Activated T-helper 9 cell treated with anti-CD3 and anti-CD28 coated beads, Interleukin-2, amount 50 U/mL, for 16 hours (primary cell): ENCODE data around the gene MTX1.
"Not testable (repeated sequence)": the region's sequence is repeated elsewhere in the genome, so short reads cannot be mapped to it uniquely, and the experiment has no call there.

Experiments
- DNase-seq: peaks from one replicate; pipeline ENCODE4 v3.0.0-alpha.2; 2020; ENCODE audit warnings: low read depth

The MTX1 gene, protein sequence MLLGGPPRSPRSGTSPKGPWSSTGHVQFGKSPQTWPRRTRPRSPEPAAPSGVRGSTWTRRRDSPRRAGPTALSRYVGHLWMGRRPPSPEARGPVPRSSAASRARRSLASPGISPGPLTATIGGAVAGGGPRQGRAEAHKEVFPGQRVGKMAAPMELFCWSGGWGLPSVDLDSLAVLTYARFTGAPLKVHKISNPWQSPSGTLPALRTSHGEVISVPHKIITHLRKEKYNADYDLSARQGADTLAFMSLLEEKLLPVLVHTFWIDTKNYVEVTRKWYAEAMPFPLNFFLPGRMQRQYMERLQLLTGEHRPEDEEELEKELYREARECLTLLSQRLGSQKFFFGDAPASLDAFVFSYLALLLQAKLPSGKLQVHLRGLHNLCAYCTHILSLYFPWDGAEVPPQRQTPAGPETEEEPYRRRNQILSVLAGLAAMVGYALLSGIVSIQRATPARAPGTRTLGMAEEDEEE

DNA sequence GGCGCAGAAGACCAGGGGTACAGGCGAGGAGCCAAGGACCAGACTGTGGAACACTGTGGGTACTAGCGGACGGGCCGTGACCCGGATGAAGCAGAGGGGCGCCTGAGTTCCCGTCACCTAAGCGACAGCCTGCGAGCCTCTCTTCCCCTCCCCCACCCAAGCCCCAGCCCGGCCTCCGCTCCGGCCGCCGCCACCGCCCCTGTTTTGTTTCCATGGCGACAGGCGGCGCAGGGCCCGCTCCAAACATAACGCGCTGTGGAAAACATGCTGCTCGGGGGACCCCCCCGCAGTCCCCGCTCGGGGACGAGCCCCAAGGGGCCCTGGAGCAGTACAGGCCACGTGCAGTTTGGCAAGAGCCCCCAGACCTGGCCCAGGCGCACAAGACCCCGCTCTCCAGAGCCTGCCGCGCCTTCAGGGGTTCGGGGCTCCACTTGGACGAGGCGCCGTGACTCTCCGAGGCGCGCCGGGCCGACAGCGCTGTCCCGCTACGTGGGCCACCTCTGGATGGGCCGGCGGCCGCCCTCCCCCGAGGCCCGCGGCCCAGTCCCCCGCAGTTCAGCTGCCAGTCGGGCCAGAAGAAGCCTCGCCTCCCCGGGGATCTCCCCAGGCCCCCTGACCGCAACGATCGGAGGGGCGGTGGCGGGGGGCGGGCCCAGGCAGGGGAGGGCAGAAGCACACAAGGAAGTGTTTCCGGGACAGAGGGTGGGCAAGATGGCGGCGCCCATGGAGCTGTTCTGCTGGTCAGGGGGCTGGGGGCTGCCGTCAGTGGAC, at the start of gene MTX1:
Gene MTX1, plus strand, starts transcription at position 155 of the 771 bp plus-strand sequence. Its CDS starts 110 bp downstream, at position 265.
- peak; percentile 87 for DNase-seq

DNA sequence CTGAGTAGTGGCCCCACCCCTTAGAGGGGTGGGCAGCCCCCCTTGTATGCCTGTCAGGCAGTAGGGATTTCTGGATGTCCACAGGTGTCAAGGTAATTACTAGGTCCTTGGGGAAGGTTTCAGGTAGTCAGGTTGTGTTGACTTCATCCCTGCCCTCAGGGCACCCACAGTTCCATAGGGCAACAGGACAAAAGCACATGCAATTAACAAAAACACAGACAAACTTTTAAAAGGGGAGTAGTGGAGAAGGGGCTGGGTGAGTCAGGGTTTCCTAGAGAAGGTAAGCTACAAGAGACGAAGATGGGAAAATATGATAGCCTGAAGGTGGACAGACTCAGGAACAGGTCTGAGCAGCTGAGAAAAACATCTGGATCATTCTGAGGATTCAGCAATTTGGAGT, 49.5 kb upstream of the MTX1 start:
- no peak for DNase-seq

- no peak for DNase-seq
Observed at GRCh38 chr1:155160128-155160527, 48.4 kb upstream of the MTX1 start.

DNA sequence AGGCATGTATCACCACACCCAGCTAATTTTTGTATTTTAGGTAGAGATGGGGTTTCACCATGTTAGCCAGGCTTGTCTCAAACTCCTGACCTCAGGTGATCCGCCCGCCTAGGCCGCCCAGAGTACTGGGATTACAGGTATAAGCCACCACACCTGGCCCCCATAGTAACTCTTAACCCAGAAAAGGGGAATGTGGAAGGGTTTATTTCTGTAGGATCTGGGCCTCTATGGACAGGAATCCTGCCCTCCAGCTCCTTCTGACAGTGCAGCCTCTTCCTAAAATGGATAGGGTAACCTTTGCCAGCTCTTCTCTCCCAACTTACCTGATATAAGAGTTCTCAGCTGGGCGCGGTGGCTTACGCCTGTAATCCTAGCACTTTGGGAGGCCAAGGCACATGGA, 45.9 kb upstream of the MTX1 start:
- not testable (repeated sequence) for DNase-seq

DNA sequence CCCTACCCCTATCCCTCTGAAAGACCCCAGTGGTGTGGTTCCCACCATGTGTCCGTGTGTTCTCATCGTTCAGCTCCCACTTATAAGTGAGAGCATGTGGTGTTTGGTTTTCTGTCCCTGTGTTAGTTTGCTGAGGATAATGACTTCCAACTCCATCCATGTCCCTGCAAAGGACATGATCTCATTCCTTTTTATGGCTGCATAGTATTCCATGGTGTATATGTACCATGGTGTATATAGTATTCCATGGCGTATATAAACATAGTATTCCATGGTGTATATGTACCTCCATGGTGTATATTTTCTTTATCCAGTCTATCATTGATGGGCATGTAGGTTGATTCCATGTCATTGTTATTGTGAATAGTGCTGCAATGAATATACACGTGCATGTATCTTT, 44.7 kb upstream of the MTX1 start:
- DNase-seq, result not testable (repeated sequence)

DNA sequence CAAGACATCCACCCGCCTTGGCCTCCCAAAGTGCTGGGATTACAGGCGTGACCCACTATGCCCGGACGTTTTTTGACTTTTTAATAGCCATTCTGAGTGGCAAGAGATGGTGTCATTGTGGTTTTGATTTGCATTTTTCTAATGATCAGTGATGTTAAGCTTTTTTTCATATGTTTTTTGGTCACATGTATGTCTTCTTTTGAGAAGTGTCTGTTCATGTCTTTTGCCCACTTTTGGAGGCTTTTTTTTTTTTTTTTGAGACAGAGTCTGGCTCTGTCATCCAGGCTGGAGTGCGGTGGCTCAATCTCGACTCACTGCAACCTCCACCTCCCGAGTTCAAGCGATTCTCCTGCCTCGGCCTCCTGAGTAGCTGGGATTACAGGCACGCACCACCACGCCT, 43.9 kb upstream of the MTX1 start:
- DNase-seq, result not testable (repeated sequence)

GRCh38 chr1:155166051-155166470, 42.4 kb upstream of the MTX1 start:
- DNase-seq, result no peak

GRCh38 chr1:155166471-155167165, 41.9 kb upstream of the MTX1 start:
- no peak for DNase-seq

DNA sequence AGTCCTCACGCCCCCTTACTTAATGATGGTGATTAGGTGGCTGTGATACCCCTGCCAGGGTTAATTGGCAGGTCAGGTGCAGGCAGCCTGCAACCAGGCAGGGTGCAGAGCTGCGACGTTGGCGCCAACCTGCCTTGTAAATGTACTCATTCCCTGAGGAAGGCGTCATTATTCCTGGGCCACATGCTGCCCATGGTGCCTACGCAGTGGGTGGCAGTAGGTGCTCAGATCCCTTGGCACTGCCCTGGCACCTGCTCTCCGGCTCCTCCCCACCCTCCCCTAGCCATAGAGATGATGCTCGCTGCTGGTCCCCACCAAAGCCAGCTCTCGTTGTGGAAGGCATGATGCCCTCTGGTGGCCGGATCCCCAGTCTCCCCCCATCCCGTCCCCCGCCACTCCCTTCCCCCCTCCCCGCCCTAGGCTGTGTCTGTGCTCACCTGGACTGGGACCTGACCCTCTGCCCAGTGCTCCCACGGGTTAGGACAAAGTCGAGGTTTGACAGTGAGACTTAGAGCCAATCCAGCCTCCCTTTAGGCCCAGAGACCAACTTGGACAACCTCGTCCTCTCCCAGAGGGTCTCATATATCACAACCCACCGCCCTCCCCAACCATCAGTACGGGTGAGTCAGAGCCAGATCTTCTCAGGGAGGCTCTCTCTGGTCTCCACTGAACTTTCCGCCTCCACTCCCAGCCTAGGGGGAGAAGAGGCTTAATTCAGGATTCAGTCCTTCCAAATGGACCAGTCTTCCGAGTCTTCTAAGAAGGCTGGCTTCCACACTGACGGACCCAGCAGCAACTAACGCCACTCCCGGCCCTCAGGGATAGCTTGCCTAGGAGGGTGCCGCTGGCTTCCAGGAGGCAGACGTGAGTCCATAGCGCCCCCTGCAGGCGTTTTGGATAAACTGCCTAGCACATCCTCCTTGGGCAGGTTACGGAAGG, 41.1 kb upstream of the MTX1 start:
- DNase-seq, result peak; percentile 79

DNA sequence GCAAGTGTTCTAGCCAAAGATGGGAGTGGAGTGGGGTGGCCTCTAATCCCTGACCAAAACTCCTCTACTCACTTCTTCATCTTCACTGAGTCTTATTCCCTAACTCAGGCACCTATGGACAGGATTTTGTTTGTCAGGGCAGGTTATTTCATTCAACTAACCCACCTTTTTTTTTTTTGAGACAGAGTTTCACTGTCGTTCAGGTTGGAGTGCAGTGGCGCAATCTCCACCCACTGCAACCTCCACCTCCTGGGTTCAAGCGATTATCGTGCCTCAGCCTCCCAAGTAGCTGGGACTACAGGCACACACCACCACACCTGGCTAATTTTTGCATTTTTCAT, 40.4 kb upstream of the MTX1 start:
- not testable (repeated sequence) for DNase-seq

DNA sequence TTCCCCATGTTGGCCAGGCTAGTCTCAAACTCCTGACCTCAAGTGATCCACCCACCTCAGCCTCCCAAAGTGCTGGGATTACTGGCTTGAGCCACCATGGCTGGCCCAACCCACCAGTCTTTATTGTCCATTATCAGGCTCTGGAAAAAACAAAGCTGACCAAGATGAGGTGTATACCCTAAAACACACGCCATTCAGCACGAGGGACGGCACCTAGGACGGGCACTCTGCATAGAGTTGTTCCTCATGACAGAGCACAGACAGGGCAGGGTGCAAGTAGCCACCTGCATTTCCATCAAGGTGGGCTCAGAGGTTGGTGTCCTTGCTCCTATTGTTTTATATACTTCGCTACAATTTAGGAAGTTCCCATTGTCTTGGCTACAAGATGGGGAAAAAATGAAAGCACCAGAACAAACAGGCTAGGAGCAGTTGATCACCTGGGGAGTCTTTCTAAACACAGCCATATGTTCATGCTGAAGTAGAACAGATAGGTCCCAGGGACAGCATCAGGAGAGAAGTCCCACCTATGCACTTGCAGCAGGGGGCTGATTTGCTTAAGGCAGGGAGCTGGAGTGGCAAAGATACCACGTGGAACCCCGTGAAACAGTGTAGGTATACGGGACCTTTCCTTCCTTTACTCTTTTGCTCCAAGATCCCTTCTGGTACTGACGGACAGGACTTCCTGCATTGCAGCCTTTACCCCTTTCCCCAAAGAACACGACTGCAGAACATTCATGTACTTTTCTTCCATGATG, 39.9 kb upstream of the MTX1 start:
- DNase-seq, result no peak

DNA sequence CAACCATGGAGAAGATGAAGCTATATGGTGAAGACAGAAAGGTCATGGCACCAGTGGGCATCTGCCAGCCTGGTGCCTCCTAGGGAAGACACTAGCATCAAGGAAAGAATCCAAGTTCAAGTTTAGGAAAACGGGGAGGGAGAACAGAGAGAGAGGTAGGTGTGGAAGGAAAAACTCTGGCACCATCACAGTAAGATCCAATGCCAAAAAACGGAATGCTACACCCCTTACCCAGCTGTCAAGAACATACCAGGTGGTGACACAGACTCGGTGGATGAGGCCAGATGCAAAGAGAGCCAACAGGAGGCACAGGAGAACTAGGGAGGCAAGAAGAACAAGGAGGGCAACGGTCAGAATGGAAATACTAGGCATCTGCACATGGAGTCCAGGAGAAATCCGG, 39.0 kb upstream of the MTX1 start:
- DNase-seq, result no peak

GRCh38 chr1:155170101-155170785, 38.3 kb upstream of the MTX1 start:
- no peak for DNase-seq

GRCh38 chr1:155170806-155171205, 37.7 kb upstream of the MTX1 start:
- no peak for DNase-seq

GRCh38 chr1:155171836-155172731, 36.4 kb upstream of the MTX1 start:
- peak; percentile 32 for DNase-seq

GRCh38 chr1:155172732-155173477, 35.6 kb upstream of the MTX1 start, which contains the start of gene KRTCAP2:
Gene KRTCAP2, minus strand, starts transcription at chr1:155173304. Its CDS starts 80 bp downstream, at chr1:155173224.
- peak; percentile 90 for DNase-seq

DNA sequence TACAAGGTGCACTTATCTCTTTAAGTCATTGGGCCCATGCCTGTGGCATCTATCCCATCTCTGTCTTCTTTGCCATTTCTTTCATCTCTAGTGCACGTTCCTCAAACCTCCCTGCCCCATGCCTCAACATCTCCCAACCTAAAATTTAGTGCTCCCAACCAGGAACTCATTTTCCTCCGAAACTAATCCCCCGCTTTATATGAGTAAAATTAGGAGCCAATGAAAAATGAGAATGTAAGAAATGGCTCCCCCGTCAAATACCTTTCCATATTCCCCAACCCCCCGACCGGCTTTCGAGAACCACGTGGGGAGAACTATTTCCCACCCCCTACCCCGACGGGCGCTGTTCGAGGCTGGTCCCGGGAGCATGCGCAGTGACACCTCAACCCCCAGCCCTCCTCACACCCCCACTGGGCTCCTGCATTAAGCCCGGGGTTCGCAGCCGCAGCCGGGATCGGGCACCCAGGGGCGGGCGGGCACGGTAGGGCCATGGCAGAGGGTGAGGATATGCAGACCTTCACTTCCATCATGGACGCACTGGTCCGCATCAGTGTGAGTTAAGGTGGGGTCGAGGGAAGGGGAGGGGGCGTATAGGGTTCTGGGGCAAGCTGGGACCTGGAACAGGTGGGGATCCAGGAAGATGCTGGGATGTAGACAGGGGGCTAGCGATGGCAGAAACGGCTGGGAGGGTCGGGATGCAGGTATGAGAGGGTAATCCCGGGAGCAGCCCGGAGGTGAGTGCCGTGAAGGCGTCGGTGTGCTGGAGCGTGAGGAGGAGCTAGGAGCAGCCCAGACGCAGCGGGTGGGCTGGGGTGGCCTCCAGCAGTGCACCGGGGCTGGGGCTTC, 34.8 kb upstream of the MTX1 start, which contains the start of gene TRIM46:
Gene TRIM46, plus strand, starts transcription at position 372 of the 846 bp plus-strand sequence. Its CDS starts 118 bp downstream, at position 490.
- DNase-seq, result peak; percentile 59
